Astrocyte of the cerebellum (primary cell): ENCODE data around the gene AARS2.
A peak's percentile ranks its signal among the peaks of the same experiment; 100 is the strongest.

Source experiments
- DNase-seq: peaks from one replicate; pipeline ENCODE4 v3.0.0-alpha.2; 2011; ENCODE audit warnings: low read depth
- H3K4me3 ChIP-seq: 2 replicates; pipeline ENCODE4 v1.5.1; 2011; ENCODE audit warnings: mild to moderate bottlenecking, low read depth, low read length, moderate library complexity
- in situ Hi-C: cut with HindIII; loops from 2 replicates; pipeline ENCODE4 v1.10.0; 2017; ENCODE audit warnings: low sequenced_read_pairs
- TF ChIP-seq, protein P1 (sequence below): IDR thresholded peaks from 2 replicates; pipeline ENCODE4 v1.5.1; 2012; ENCODE audit warnings: low read length, low read depth, moderate library complexity, mild to moderate bottlenecking; ENCODE audit errors: missing control alignments

Gene AARS2

GRCh38 chr6:44309092-44309491, 4.1 kb downstream of the AARS2 start:
- DNase-seq, result no peak
- no peak overlapping the region for H3K4me3 ChIP-seq
- TF ChIP-seq, protein P1, sequence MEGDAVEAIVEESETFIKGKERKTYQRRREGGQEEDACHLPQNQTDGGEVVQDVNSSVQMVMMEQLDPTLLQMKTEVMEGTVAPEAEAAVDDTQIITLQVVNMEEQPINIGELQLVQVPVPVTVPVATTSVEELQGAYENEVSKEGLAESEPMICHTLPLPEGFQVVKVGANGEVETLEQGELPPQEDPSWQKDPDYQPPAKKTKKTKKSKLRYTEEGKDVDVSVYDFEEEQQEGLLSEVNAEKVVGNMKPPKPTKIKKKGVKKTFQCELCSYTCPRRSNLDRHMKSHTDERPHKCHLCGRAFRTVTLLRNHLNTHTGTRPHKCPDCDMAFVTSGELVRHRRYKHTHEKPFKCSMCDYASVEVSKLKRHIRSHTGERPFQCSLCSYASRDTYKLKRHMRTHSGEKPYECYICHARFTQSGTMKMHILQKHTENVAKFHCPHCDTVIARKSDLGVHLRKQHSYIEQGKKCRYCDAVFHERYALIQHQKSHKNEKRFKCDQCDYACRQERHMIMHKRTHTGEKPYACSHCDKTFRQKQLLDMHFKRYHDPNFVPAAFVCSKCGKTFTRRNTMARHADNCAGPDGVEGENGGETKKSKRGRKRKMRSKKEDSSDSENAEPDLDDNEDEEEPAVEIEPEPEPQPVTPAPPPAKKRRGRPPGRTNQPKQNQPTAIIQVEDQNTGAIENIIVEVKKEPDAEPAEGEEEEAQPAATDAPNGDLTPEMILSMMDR, result no peak
- in situ Hi-C loops, result loop anchor here (5.0 kb wide), 1 partner anchor 52 kb away; the partner anchor contains the start of gene SLC35B2

DNA sequence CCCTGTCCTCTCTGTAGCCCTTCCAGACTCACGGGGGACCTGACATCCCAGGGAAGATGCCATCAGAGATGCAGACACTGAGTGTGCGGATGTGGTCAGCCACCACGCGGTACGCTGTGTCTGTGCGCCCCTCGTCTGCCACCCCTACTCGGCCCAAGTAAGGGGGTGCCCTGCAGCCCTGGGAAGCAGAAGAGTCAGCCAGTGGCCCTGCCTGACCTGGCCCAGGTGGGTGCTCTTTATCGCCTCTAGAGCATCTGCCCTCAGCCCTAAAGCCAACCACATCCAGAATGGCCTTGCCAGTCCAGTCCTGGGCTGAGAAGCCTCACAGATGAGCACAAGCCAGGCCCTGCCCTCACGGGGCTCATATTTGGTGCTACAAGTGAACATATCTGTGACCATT, 5.9 kb downstream of the AARS2 start:
- in situ Hi-C loops, result loop anchor here (5.0 kb wide), 1 partner anchor 50 kb away; the partner anchor contains the start of gene SLC35B2
- no peak overlapping the region for H3K4me3 ChIP-seq
- TF ChIP-seq, protein P1, result no peak
- no peak for DNase-seq

GRCh38 chr6:44306710-44307109, 6.4 kb downstream of the AARS2 start:
- TF ChIP-seq, protein P1, result no peak
- no peak overlapping the region for H3K4me3 ChIP-seq
- no peak for DNase-seq
- in situ Hi-C loops, result loop anchor here (5.0 kb wide), 1 partner anchor 49 kb away; the partner anchor contains the start of gene SLC35B2

DNA sequence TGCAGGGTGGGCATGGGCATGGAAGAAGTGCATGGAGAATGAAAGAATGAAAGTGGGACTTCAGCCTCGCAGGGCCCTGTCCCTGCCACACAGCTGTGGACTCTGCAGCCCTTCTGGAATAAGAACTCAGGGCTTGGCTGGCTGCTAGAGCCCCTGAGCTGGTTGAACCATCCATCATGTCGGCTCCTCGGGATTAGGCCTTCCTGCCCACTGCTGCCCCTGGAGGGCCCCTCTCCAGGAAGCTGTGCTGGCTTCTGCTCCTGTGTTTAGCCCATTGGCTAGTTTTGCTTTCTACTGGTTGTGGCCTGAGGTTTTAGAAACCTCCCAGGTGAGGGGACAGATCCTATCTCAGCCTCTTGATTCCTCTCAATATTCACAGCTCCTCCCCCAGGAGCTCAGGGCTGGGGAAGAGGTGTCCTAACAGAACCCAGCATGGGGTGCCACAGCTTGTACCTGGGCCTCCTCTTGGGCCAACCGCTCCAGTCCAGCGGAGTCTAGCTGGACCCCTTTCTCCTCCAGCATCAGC, 7.9 kb downstream of the AARS2 start:
- in situ Hi-C loops, result loop anchor here (5.0 kb wide), 1 partner anchor 48 kb away; the partner anchor contains the start of gene SLC35B2
- TF ChIP-seq, protein P1, result no peak

DNA sequence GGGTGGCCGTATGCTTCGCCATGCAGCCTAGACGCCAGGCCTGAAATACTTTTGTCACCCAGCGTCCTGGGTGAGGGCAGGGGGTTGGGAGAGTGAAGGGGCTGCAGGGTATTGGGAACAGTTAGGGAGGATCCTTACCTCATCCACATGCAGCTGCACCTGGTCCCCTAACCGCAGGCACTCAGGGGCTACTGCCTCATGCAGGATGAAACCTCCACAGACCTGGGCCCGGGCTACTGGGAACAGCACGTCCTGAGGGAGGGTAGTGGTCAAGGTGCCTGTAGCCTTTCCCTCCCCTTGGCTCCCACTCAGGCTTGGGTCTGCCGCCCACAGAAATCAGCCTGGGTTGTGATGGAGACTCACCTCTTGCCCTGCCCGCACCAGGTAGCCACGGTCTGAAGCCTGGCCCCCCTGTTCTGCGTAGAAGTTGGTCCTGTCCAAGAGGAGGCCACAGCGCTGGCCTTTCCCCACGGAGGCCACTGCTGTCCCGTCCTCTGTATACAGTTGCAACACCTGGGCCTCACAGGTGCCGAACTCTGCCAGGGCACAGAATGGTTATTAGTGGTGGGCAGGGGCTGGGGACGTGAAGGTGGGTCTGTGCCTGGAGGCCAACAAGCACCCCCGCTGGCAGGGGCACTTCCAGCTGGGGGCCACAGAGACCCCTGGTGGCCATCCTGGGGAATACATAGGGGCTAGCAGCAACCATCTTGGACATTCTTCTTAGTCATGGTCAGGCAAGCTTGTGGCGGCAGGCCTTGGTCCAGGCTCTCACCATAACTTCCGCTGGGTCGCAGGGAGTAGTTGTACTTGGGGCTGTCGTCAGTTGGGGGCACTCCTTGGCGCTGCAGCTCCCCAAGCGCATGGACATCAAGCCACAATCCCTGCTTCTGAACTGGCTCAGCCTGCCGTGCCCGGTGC, 8.6 kb downstream of the AARS2 start:
- H3K4me3 ChIP-seq, result no peak overlapping the region
- in situ Hi-C loops, result loop anchor here (5.0 kb wide), 1 partner anchor 47 kb away; the partner anchor contains the start of gene SLC35B2
- no peak for DNase-seq
- TF ChIP-seq, protein P1, result peak; percentile 80

More for the DNA sequence above, 7.9 kb downstream of the AARS2 start:
- DNase-seq, result no peak
- H3K4me3 ChIP-seq, result no peak overlapping the region

- TF ChIP-seq, protein P1, result no peak
- DNase-seq, result no peak
- no peak overlapping the region for H3K4me3 ChIP-seq
- in situ Hi-C loops, result no loop called here
Measured at GRCh38 chr6:44303842-44304241, 9.3 kb downstream of the AARS2 start.
